SK-N-SH treated with all-trans-retinoic acid at 6 μM for 48 hours (cell line): ENCODE measurements around the gene SMAP2.
"Not testable (repeated sequence)": the region's sequence is repeated elsewhere in the genome, so short reads cannot be mapped to it uniquely, and the experiment has no call there.

Experiments
- ATAC-seq: fragments of 200-7000 bp; cut with Tn5 transposase; 3 replicates; pipeline ENCODE4 v1.9.1; 2020; ENCODE audit warnings: mild to moderate bottlenecking, moderate library complexity
- ARNTL ChIP-seq: fragments of 450-650 bp; formaldehyde crosslinking; IDR thresholded peaks from 2 replicates; pipeline ENCODE4 v1.5.0; 2020; ENCODE audit warnings: low read depth, mild to moderate bottlenecking, moderate library complexity, borderline replicate concordance
- BACH2 ChIP-seq: fragments of 250-450 bp; sonication (Bioruptor Pico); IDR thresholded peaks from 2 replicates; pipeline ENCODE4 v1.9.0; 2021; ENCODE audit warnings: mild to moderate bottlenecking, borderline replicate concordance
- CSDC2 ChIP-seq: fragments of 250-450 bp; sonication (Bioruptor Pico); IDR thresholded peaks from 2 replicates; pipeline ENCODE4 v1.5.0; 2020; ENCODE audit warnings: mild to moderate bottlenecking, moderate library complexity
- ESRRG ChIP-seq: fragments of 250-450 bp; sonication (Bioruptor Pico); IDR thresholded peaks from 2 replicates; pipeline ENCODE4 v1.6.1; 2021; ENCODE audit warnings: mild to moderate bottlenecking
- GLIS3 ChIP-seq: fragments of 250-450 bp; sonication (Bioruptor Pico); IDR thresholded peaks from 2 replicates; pipeline ENCODE4 v1.5.0; 2020; ENCODE audit warnings: mild to moderate bottlenecking, moderate library complexity
- ISL1 ChIP-seq: fragments of 250-450 bp; sonication (Bioruptor Pico); IDR thresholded peaks from 2 replicates; pipeline ENCODE4 v2.1.2; 2022; ENCODE audit warnings: mild to moderate bottlenecking, moderate library complexity
- PPARA ChIP-seq: fragments of 250-450 bp; sonication (Bioruptor Pico); IDR thresholded peaks from 2 replicates; pipeline ENCODE4 v1.5.0; 2020; ENCODE audit warnings: mild to moderate bottlenecking, borderline replicate concordance
- TCF4 ChIP-seq: fragments of 250-450 bp; sonication (Bioruptor Pico); IDR thresholded peaks from 2 replicates; pipeline ENCODE4 v1.8.0; 2021; ENCODE audit warnings: mild to moderate bottlenecking, moderate library complexity, borderline replicate concordance
- TOX ChIP-seq: fragments of 250-450 bp; sonication (Bioruptor Pico); IDR thresholded peaks from 2 replicates; pipeline ENCODE4 v1.8.0; 2021; ENCODE audit warnings: mild to moderate bottlenecking, moderate library complexity, borderline replicate concordance
- ZC3H10 ChIP-seq: fragments of 250-450 bp; sonication (Bioruptor Pico); IDR thresholded peaks from 2 replicates; pipeline ENCODE4 v1.5.1; 2021; ENCODE audit warnings: mild to moderate bottlenecking, moderate library complexity
- ZFP30 ChIP-seq: fragments of 450-650 bp; formaldehyde crosslinking; IDR thresholded peaks from 2 replicates; pipeline ENCODE4 v1.5.0; 2022; ENCODE audit warnings: mild to moderate bottlenecking, moderate library complexity
- ZNF565 ChIP-seq: fragments of 450-650 bp; formaldehyde crosslinking; conservative IDR thresholded peaks from 2 replicates; pipeline ENCODE4 v1.5.0; 2020; ENCODE audit warnings: low read depth, mild to moderate bottlenecking, moderate library complexity
- ZNF70 ChIP-seq: fragments of 450-650 bp; formaldehyde crosslinking; IDR thresholded peaks from 2 replicates; pipeline ENCODE4 v1.5.0; 2020; ENCODE audit warnings: mild to moderate bottlenecking, moderate library complexity
- ZNF8 ChIP-seq: fragments of 450-650 bp; formaldehyde crosslinking; IDR thresholded peaks from 2 replicates; pipeline ENCODE4 v1.5.0; 2020; ENCODE audit warnings: mild to moderate bottlenecking, moderate library complexity
- TF ChIP-seq, protein P1 (sequence below): fragments of 250-450 bp; sonication (Bioruptor Pico); IDR thresholded peaks from 2 replicates; pipeline ENCODE4 v1.5.1; 2020; ENCODE audit warnings: low read depth, mild to moderate bottlenecking, moderate library complexity
- TF ChIP-seq, protein P2 (sequence below): fragments of 250-450 bp; sonication (Bioruptor Pico); IDR thresholded peaks from 2 replicates; pipeline ENCODE4 v1.5.1; 2021; ENCODE audit warnings: mild to moderate bottlenecking, moderate library complexity
- TF ChIP-seq, protein P3 (sequence below): fragments of 250-450 bp; sonication (Bioruptor Pico); IDR thresholded peaks from 2 replicates; pipeline ENCODE4 v1.8.0; 2020; ENCODE audit warnings: mild to moderate bottlenecking, moderate library complexity, borderline replicate concordance
- TF ChIP-seq, protein P4 (sequence below): fragments of 250-450 bp; sonication (Bioruptor Pico); IDR thresholded peaks from 2 replicates; pipeline ENCODE4 v1.5.0; 2020; ENCODE audit warnings: mild to moderate bottlenecking, moderate library complexity
- TF ChIP-seq, protein P5 (sequence below): fragments of 250-450 bp; sonication (Bioruptor Pico); IDR thresholded peaks from 2 replicates; pipeline ENCODE4 v1.8.0; 2021; ENCODE audit warnings: low read depth, mild to moderate bottlenecking, moderate library complexity, borderline replicate concordance

Gene SMAP2

DNA sequence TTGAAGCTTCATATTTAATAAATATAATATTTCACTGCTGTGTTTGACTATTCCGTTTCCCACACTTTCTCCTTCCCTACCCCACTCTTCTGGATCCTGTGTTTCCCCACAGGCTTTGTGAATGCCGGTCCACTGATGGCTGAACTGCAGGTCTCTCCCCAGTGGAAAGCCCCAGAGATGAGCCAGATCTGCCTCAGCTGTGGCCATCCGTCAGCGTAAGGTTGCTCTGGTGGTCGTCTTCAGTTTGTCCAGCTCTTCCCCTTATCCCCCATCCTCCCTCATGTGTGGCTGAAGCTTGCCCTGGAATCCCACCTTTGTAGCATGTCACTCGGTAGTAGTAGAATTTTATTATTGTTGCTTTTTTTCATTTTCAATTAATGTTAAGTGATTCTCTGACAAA lies 11.4 kb downstream of the SMAP2 start:
- no peak for ATAC-seq
- no peak for TF ChIP-seq TCF4 (CRISPR knock-in tag)
- TF ChIP-seq, protein P1, sequence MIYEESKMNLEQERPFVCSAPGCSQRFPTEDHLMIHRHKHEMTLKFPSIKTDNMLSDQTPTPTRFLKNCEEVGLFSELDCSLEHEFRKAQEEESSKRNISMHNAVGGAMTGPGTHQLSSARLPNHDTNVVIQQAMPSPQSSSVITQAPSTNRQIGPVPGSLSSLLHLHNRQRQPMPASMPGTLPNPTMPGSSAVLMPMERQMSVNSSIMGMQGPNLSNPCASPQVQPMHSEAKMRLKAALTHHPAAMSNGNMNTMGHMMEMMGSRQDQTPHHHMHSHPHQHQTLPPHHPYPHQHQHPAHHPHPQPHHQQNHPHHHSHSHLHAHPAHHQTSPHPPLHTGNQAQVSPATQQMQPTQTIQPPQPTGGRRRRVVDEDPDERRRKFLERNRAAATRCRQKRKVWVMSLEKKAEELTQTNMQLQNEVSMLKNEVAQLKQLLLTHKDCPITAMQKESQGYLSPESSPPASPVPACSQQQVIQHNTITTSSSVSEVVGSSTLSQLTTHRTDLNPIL (CRISPR knock-in tag), result no peak
- TF ChIP-seq ZNF70 (CRISPR knock-in tag), result no peak
- TF ChIP-seq, protein P2, sequence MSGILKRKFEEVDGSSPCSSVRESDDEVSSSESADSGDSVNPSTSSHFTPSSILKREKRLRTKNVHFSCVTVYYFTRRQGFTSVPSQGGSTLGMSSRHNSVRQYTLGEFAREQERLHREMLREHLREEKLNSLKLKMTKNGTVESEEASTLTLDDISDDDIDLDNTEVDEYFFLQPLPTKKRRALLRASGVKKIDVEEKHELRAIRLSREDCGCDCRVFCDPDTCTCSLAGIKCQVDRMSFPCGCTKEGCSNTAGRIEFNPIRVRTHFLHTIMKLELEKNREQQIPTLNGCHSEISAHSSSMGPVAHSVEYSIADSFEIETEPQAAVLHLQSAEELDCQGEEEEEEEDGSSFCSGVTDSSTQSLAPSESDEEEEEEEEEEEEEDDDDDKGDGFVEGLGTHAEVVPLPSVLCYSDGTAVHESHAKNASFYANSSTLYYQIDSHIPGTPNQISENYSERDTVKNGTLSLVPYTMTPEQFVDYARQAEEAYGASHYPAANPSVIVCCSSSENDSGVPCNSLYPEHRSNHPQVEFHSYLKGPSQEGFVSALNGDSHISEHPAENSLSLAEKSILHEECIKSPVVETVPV, result no peak
- no peak for TF ChIP-seq ZNF565

DNA sequence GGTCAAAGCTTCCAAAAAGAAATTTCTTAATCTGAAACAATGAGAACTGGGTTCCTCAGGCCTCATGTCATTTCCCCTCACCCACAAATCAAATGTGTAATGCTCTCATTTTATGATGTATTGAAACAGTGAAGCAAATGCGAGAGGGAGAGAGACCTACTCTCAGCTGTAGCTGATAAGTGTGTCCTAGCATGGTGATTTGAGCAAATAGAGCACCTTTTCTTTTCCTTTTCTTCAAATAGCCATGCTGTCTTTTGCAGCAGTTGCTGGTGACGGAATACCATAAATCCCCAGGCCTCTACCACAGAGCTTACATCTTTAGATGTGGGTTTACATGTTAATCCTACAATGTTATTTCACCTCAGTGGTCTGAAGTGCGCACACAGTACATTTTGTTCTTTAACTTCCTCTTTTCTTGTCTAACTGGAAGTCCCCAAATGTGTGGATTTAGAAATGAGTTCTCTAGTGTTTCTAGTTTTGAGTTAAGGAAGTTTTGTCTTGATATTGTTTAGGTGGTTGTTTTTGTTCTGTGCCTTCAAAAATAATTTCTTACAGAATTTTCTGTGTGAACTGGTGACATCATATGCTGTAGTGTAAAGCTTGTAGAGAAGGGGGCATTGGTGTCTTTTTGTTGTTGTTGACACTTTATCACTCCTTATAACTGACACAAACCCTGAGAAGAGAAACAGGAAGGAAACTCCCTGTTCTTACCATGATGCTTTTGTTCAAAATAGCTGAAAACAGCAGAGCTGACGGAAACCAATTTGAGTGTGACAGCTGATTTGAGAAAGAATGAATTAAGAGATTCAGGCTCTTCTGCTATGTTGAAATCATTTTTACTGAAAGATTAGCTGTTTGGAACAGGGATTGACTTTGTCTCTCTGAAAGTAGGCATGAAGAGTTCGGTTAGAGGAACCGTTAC lies 12.2 kb downstream of the SMAP2 start:
- no peak for ATAC-seq
- no peak for TF ChIP-seq ZNF8 (CRISPR knock-in tag)
- TF ChIP-seq TCF4 (CRISPR knock-in tag), result no peak
- TF ChIP-seq ESRRG, result no peak
- TF ChIP-seq GLIS3 (CRISPR knock-in tag), result no peak
- TF ChIP-seq ZNF70 (CRISPR knock-in tag), result no peak
- no peak for TF ChIP-seq CSDC2

DNA sequence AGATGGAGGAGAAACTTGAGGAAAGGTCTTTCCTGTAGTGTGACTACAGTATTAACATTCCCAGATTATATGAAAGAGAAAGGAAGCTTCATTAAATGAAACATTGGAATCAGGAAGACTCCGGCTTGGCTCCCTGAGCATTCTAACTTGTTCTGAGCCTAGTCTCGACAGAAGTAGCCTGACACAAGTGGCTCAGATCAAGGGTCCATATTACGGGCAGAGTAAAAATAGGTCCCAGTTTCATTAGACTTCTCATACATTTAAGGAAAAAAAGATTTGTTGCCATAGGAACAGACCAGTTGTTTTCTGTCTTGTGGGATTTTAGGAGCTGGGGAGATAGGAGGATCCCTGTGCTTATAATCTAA lies 12.8 kb downstream of the SMAP2 start:
- TF ChIP-seq BACH2 (CRISPR knock-in tag) (no peak), CSDC2 (no peak)
- TF ChIP-seq, all 23 proteins: peak for 0
- no peak for ATAC-seq

DNA sequence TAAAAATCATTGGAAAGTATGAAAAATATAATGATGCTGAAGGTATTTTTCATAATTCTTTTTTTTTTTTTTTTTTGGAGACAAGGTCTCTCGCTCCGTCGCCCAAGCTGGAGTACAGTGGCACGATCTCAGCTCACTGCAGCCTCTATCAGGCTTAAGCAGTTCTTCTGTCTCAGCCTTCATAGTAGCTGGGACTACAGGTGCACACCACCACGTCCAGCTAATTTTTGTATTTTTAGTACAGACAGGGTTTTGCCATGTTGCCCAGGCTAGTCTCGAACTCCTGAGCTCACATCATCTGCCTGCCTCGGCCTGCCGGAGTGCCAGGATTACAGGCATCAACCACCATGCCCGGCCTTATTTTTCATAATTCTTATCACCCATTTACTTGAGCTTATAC lies 13.3 kb downstream of the SMAP2 start:
- ATAC-seq, result no peak
- TF ChIP-seq, protein P3, sequence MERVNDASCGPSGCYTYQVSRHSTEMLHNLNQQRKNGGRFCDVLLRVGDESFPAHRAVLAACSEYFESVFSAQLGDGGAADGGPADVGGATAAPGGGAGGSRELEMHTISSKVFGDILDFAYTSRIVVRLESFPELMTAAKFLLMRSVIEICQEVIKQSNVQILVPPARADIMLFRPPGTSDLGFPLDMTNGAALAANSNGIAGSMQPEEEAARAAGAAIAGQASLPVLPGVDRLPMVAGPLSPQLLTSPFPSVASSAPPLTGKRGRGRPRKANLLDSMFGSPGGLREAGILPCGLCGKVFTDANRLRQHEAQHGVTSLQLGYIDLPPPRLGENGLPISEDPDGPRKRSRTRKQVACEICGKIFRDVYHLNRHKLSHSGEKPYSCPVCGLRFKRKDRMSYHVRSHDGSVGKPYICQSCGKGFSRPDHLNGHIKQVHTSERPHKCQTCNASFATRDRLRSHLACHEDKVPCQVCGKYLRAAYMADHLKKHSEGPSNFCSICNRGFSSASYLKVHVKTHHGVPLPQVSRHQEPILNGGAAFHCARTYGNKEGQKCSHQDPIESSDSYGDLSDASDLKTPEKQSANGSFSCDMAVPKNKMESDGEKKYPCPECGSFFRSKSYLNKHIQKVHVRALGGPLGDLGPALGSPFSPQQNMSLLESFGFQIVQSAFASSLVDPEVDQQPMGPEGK (CRISPR knock-in tag), result no peak
- TF ChIP-seq ZNF8 (CRISPR knock-in tag) (no peak), ZFP30 (CRISPR knock-in tag) (no peak), ESRRG (no peak), ZNF565 (no peak), BACH2 (CRISPR knock-in tag) (no peak), TOX (CRISPR knock-in tag) (no peak), ZC3H10 (no peak), ISL1 (no peak), ARNTL (no peak), PPARA (CRISPR knock-in tag) (no peak), GLIS3 (CRISPR knock-in tag) (no peak), CSDC2 (no peak)
- TF ChIP-seq, protein P4, sequence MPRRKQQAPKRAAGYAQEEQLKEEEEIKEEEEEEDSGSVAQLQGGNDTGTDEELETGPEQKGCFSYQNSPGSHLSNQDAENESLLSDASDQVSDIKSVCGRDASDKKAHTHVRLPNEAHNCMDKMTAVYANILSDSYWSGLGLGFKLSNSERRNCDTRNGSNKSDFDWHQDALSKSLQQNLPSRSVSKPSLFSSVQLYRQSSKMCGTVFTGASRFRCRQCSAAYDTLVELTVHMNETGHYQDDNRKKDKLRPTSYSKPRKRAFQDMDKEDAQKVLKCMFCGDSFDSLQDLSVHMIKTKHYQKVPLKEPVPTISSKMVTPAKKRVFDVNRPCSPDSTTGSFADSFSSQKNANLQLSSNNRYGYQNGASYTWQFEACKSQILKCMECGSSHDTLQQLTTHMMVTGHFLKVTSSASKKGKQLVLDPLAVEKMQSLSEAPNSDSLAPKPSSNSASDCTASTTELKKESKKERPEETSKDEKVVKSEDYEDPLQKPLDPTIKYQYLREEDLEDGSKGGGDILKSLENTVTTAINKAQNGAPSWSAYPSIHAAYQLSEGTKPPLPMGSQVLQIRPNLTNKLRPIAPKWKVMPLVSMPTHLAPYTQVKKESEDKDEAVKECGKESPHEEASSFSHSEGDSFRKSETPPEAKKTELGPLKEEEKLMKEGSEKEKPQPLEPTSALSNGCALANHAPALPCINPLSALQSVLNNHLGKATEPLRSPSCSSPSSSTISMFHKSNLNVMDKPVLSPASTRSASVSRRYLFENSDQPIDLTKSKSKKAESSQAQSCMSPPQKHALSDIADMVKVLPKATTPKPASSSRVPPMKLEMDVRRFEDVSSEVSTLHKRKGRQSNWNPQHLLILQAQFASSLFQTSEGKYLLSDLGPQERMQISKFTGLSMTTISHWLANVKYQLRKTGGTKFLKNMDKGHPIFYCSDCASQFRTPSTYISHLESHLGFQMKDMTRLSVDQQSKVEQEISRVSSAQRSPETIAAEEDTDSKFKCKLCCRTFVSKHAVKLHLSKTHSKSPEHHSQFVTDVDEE (CRISPR knock-in tag), result no peak
- TF ChIP-seq, protein P5, sequence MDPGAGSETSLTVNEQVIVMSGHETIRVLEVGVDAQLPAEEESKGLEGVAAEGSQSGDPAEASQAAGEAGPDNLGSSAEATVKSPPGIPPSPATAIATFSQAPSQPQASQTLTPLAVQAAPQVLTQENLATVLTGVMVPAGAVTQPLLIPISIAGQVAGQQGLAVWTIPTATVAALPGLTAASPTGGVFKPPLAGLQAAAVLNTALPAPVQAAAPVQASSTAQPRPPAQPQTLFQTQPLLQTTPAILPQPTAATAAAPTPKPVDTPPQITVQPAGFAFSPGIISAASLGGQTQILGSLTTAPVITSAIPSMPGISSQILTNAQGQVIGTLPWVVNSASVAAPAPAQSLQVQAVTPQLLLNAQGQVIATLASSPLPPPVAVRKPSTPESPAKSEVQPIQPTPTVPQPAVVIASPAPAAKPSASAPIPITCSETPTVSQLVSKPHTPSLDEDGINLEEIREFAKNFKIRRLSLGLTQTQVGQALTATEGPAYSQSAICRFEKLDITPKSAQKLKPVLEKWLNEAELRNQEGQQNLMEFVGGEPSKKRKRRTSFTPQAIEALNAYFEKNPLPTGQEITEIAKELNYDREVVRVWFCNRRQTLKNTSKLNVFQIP (CRISPR knock-in tag), result no peak
- TF ChIP-seq, protein P2, result no peak

DNA sequence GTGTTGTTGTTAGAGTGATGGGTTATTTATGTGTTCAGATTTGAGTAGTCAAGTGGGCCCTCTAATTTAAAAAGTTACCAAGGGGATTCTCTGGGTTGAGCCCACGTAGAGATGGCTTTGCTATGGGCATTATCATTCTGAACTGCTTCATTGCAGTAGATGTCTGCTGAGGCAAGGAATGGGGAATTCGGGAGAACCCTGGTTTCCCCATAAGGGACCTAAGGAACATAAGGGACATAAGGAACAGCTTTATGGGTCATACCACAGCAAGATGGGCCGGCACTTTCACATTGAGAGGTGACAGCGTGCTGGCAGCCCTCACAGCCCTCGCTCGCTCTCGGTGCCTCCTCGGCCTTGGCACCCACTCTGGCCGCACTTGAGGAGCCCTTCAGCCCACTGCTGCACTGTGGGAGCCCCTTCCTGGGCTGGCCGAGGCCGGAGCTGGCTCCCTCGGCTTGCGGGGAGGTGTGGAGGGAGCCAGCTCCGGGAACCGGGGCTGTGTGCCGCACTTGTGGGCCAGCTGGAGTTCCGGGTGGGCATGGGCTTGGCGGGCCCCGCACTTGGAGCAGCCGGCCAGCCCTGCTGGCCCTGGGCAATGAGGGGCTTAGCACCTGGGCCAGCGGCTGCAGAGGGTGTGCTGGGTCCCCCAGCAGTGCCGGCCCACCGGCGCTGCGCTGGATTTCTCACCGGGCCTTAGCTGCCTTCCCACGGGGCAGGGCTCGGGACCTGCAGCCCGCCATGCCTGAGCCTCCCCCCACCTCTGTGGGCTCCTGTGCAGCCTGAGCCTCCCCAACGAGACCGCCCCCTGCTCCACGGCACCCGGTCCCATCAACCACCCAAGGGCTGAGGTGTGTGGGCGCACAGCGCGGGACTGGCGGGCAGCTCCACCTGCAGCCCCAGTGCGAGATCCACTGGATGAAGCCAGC lies 14.1 kb downstream of the SMAP2 start:
- ATAC-seq, result not testable (repeated sequence)

DNA sequence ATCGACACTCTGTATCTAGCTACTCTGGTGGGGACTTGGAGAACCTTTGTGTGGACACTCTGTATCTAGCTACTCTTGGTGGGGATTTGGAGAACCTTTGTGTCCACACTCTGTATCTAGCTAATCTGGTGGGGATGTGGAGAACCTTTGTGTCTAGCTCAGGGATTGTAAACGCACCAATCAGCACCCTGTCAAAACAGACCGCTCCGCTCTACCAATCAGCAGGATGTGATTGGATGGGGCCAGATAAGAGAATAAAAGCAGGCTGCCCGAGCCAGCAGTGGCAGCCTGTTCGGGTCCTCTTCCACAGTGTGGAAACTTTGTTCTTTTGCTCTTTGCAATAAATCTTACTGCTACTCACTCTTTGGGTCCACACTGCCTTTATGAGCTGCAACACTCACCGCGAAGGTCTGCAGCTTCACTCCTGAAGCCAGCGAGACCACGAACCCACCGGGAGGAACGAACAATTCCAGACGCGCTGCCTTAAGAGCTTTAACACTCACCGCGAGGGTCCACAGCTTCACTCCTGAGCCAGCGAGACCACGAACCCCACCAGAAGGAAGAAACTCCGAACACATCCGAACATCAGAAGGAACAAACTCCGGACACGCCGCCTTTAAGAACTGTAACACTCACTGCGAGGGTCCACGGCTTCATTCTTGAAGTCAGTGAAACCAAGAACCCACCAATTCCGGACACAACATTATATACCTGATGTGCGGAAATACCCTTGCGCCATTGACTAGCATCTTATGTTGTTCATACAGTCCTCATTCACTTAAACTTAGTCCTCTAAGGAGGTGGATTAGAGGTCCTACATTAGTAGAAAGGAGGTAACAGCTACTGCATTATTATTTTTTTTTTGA lies 15.2 kb downstream of the SMAP2 start:
- not testable (repeated sequence) for ATAC-seq
